Suprapubic skin (tissue), 4 donors: ENCODE data around the gene TMA7B. TPM values are rescaled to one million over a fixed set of nuclear protein-coding genes. Genes with fewer than 3 reads are reported as not detected.

ENCODE experiments used
- DNase-seq, 2 donors: peaks; one replicate each; pipeline ENCODE4 v3.0.0-alpha.2; 2019; ENCODE audit warnings: low spot score in 2 of 2
- H3K27ac ChIP-seq: fragments of 200-600 bp; sonication (generic); one replicate; pipeline ENCODE4 v1.5.1; 2019
- H3K27me3 ChIP-seq: fragments of 200-600 bp; sonication (generic); one replicate; pipeline ENCODE4 v1.5.1; 2019
- H3K36me3 ChIP-seq: fragments of 200-600 bp; sonication (generic); one replicate; pipeline ENCODE4 v1.5.1; 2019
- H3K4me1 ChIP-seq: fragments of 200-600 bp; sonication (generic); one replicate; pipeline ENCODE4 v1.5.1; 2019
- H3K4me3 ChIP-seq: fragments of 200-600 bp; sonication (generic); one replicate; pipeline ENCODE4 v1.5.1; 2019; ENCODE audit warnings: mild to moderate bottlenecking
- H3K9me3 ChIP-seq: fragments of 200-600 bp; sonication (generic); one replicate; pipeline ENCODE4 v1.5.1; 2019
- CTCF ChIP-seq, 2 donors: fragments of 200-600 bp in 1 of 2; fragments of 450-650 bp in 1 of 2; sonication (generic) in 1 of 2; IDR thresholded peaks; one replicate each; pipeline ENCODE4 v1.5.1; 2016 to 2019; ENCODE audit warnings: antibody characterized with exemption in 2 of 2, mild to moderate bottlenecking in 1 of 2, moderate library complexity in 1 of 2
- EP300 ChIP-seq: sonication (generic); formaldehyde crosslinking; IDR thresholded peaks from one replicate; pipeline ENCODE4 v1.6.1; 2017; ENCODE audit warnings: antibody characterized with exemption
- POLR2A ChIP-seq, 2 donors: fragments of 450-650 bp; IDR thresholded peaks; one replicate each; pipeline ENCODE4 v1.6.1; 2017; ENCODE audit warnings: antibody characterized with exemption in 2 of 2, mild to moderate bottlenecking in 2 of 2, moderate library complexity in 2 of 2
- POLR2AphosphoS5 ChIP-seq, 3 donors: sonication (generic); formaldehyde crosslinking; IDR thresholded peaks; one replicate each; pipeline ENCODE4 v1.6.1; 2017; ENCODE audit warnings: antibody characterized with exemption in 3 of 3
- WGBS: methylation state at CpG from one replicate; pipeline ENCODE4 v1.1.5; 2018; 5-methylcytosine and 5-hydroxymethylcytosine counted together
- total RNA-seq, 4 donors: library from RNA; depleted of rRNA; stranded (reverse); fragments of >200 nt; gene quantifications; one replicate each; pipeline ENCODE4 v1.1.0, GENCODE V29; 2016

TMA7B gene
- total RNA-seq, 4 donors from 2014 or later: 0.76 to 1.4 TPM; not detected in 2

DNA sequence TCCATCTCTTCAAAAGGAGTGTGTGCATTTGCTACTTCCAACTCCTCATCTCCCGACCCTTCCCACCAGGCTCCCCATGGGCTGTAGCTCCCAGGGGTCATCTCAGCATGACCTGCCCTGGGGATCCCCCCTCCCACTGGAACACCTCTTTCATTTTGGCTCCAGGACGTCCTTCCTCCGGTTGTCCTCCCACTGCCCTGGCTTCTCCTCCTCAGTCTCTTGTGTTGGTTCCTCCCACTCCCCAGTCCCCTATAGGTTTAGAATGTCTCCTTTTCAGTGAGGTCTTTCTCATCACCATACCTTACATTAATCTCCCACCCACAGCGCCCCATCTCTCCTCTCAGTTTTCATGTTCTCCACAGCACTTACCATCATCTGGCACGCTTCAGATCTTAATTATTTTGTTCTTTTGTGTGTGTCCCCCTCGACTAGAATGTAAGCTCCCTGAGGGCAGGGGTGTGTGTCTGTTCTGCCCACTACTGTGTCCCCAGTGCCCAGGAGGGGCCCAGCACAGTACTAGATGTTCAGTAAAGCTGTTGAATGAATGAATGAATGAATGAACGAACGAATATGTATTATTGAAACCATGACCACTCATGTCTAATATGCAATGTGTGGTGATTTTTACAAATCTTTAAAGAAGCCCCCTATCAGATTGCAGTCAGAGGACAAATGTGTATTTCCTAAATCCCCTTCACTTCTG, 2.0 kb upstream of the TMA7B start:
- Histone ChIP-seq H3K4me3 (no peak overlapping the region), H3K4me1 (peaks cover 13% of the 10 kb centered on the region), H3K9me3 (no peaks in the 10 kb centered on the region), H3K36me3 (no peaks in the 10 kb centered on the region), H3K27ac (no peak overlapping the region), H3K27me3 (peaks cover 9% of the 10 kb centered on the region)
- TF ChIP-seq POLR2A (IDR thresholded peaks at IDR 0.05) (no peak), CTCF (IDR thresholded peaks at IDR 0.05) (no peak), POLR2AphosphoS5 (IDR thresholded peaks at IDR 0.05) (no peak), EP300 (no peak)
- no peak for DNase-seq
- 73% methylated on average over 8 of the region's 8 CpGs for WGBS

- TF ChIP-seq POLR2A (IDR thresholded peaks at IDR 0.05) (no peak), POLR2AphosphoS5 (IDR thresholded peaks at IDR 0.05) (no peak), CTCF (IDR thresholded peaks at IDR 0.05) (no peak), EP300 (no peak)
- no peak for DNase-seq
- H3K27me3 ChIP-seq: peaks cover 9% of the 10 kb centered on the region
Measured at GRCh38 chr22:39958949-39959639, 1.1 kb upstream of the TMA7B start.

GRCh38 chr22:39960791-39961746, 872 bp downstream of the TMA7B start:
- no peak for TF ChIP-seq EP300
- TF ChIP-seq CTCF (IDR thresholded peaks at IDR 0.05): no peak
- TF ChIP-seq POLR2AphosphoS5 (IDR thresholded peaks at IDR 0.05): no peak
- TF ChIP-seq POLR2A (IDR thresholded peaks at IDR 0.05): no peak
- no peaks in the 10 kb centered on the region for H3K36me3 ChIP-seq
- no peak overlapping the region for H3K27ac ChIP-seq
- peaks cover 7% of the 10 kb centered on the region for H3K4me1 ChIP-seq
- DNase-seq: no peak
- peaks cover 9% of the 10 kb centered on the region for H3K27me3 ChIP-seq
- no peak overlapping the region for H3K4me3 ChIP-seq
- WGBS: 75% methylated on average over 13 of the region's 13 CpGs
- no peaks in the 10 kb centered on the region for H3K9me3 ChIP-seq

More at GRCh38 chr22:39958949-39959639, 1.1 kb upstream of the TMA7B start:
- no peaks in the 10 kb centered on the region for H3K36me3 ChIP-seq
- peaks cover 13% of the 10 kb centered on the region for H3K4me1 ChIP-seq
- WGBS: 58% methylated on average over 8 of the region's 11 CpGs
- no peaks in the 10 kb centered on the region for H3K9me3 ChIP-seq
- H3K4me3 ChIP-seq: no peak overlapping the region
- no peak overlapping the region for H3K27ac ChIP-seq

- no peaks in the 10 kb centered on the region for H3K36me3 ChIP-seq
- peaks cover 7% of the 10 kb centered on the region for H3K4me1 ChIP-seq
- H3K4me3 ChIP-seq: no peak overlapping the region
- peaks cover 9% of the 10 kb centered on the region for H3K27me3 ChIP-seq
- 97% methylated on average over 9 of the region's 9 CpGs for WGBS
- TF ChIP-seq POLR2AphosphoS5 (IDR thresholded peaks at IDR 0.05): no peak
- no peak for TF ChIP-seq CTCF (IDR thresholded peaks at IDR 0.05)
- TF ChIP-seq POLR2A (IDR thresholded peaks at IDR 0.05): no peak
- DNase-seq: no peak
- no peaks in the 10 kb centered on the region for H3K9me3 ChIP-seq
- no peak overlapping the region for H3K27ac ChIP-seq
Measured at GRCh38 chr22:39962071-39962470, 1.9 kb downstream of the TMA7B start.
